Liver (tissue), 10 donors: ENCODE measurements around the gene TTYH1. TPM values are rescaled to one million over a fixed set of nuclear protein-coding genes. Genes with fewer than 3 reads are reported as not detected.

Experiments used
- DNase-seq: peaks from one replicate; pipeline ENCODE4 v3.0.0-alpha.2; 2017; ENCODE audit warnings: low spot score
- H3K27ac ChIP-seq, 2 donors: one replicate each; pipeline ENCODE4 v1.7.0; 2013; ENCODE audit warnings: inconsistent platforms in 2 of 2, low read length in 2 of 2, control low read depth in 1 of 2, low read depth in 1 of 2, mild to moderate bottlenecking in 1 of 2
- H3K27me3 ChIP-seq, 4 donors: one replicate each; pipeline versions ENCODE4 v1.6.1 to v1.7.0; 2013; ENCODE audit warnings: low read length in 3 of 4, inconsistent platforms in 1 of 4, mild to moderate bottlenecking in 1 of 4, moderate library complexity in 1 of 4; ENCODE audit not compliant: control insufficient read depth in 4 of 4, insufficient read depth in 4 of 4
- H3K36me3 ChIP-seq, 4 donors: one replicate each; pipeline versions ENCODE4 v1.6.1 to v1.7.0; 2013; ENCODE audit warnings: low read length in 3 of 4, mild to moderate bottlenecking in 3 of 4, low read depth in 1 of 4, moderate library complexity in 1 of 4; ENCODE audit not compliant: control insufficient read depth in 4 of 4, insufficient read depth in 3 of 4
- H3K4me1 ChIP-seq, 4 donors: one replicate each; pipeline versions ENCODE4 v1.6.1 to v1.7.0; 2013; ENCODE audit warnings: low read length in 3 of 4, mild to moderate bottlenecking in 3 of 4, moderate library complexity in 1 of 4; ENCODE audit not compliant: control insufficient read depth in 4 of 4, insufficient read depth in 4 of 4
- H3K4me3 ChIP-seq, 3 donors: one replicate each; pipeline versions ENCODE4 v1.6.1 to v1.7.0; 2013; ENCODE audit warnings: low read length in 3 of 3, control low read depth in 1 of 3, low read depth in 1 of 3, mild to moderate bottlenecking in 1 of 3
- H3K9ac ChIP-seq, 2 donors: one replicate each; pipeline ENCODE4 v1.7.0; 2013; ENCODE audit warnings: low read length in 2 of 2, mild to moderate bottlenecking in 2 of 2, moderate library complexity in 2 of 2, control low read depth in 1 of 2, low read depth in 1 of 2
- H3K9me3 ChIP-seq, 4 donors: one replicate each; pipeline versions ENCODE4 v1.6.1 to v1.7.0; 2013; ENCODE audit warnings: low read length in 3 of 4; ENCODE audit not compliant: control insufficient read depth in 4 of 4
- CTCF ChIP-seq: fragments of 150-350 bp; IDR thresholded peaks from 2 replicates; pipeline ENCODE4 v1.5.1; 2017; ENCODE audit warnings: improper control_type of control experiment, low read depth, low read length; ENCODE audit not compliant: missing input control
- EGR1 ChIP-seq, 2 donors: IDR thresholded peaks; 2 replicates each; pipeline ENCODE4 v1.6.1; 2016 to 2018; ENCODE audit warnings: antibody characterized with exemption in 2 of 2, low read depth in 2 of 2
- FOXA1 ChIP-seq: IDR thresholded peaks from 2 replicates; pipeline ENCODE4 v1.6.1; 2016; ENCODE audit warnings: antibody characterized with exemption
- FOXA2 ChIP-seq: IDR thresholded peaks from 2 replicates; pipeline ENCODE4 v1.6.1; 2016; ENCODE audit warnings: antibody characterized with exemption
- GABPA ChIP-seq, 2 donors: IDR thresholded peaks in 1 of 2; conservative IDR thresholded peaks in 1 of 2; 2 replicates each; pipeline ENCODE4 v1.6.1; 2016; ENCODE audit warnings: antibody characterized with exemption in 2 of 2, mild to moderate bottlenecking in 1 of 2, moderate library complexity in 1 of 2
- HNF4A ChIP-seq, 2 donors: conservative IDR thresholded peaks; 2 replicates each; pipeline ENCODE4 v1.6.1; 2016; ENCODE audit warnings: antibody characterized with exemption in 2 of 2, mild to moderate bottlenecking in 2 of 2
- HNF4G ChIP-seq: IDR thresholded peaks from 2 replicates; pipeline ENCODE4 v1.6.1; 2016; ENCODE audit warnings: antibody characterized with exemption
- JUND ChIP-seq, 2 donors: IDR thresholded peaks; 2 replicates each; pipeline ENCODE4 v1.6.1; 2016; ENCODE audit warnings: antibody characterized with exemption in 2 of 2
- MAX ChIP-seq: IDR thresholded peaks from 2 replicates; pipeline ENCODE4 v1.6.1; 2016; ENCODE audit warnings: antibody characterized with exemption
- NR2F2 ChIP-seq: IDR thresholded peaks from 2 replicates; pipeline ENCODE4 v1.6.1; 2016; ENCODE audit warnings: antibody characterized with exemption
- REST ChIP-seq: IDR thresholded peaks from 2 replicates; pipeline ENCODE4 v1.6.1; 2016; ENCODE audit warnings: antibody characterized with exemption, mild to moderate bottlenecking
- SP1 ChIP-seq: IDR thresholded peaks from 2 replicates; pipeline ENCODE4 v1.6.1; 2018; ENCODE audit warnings: antibody characterized with exemption, mild to moderate bottlenecking
- TAF1 ChIP-seq: conservative IDR thresholded peaks from 2 replicates; pipeline ENCODE4 v1.6.1; 2016; ENCODE audit warnings: antibody characterized with exemption, mild to moderate bottlenecking
- YY1 ChIP-seq: IDR thresholded peaks from 2 replicates; pipeline ENCODE4 v1.6.1; 2016; ENCODE audit warnings: antibody characterized with exemption, mild to moderate bottlenecking
- ZBTB33 ChIP-seq: IDR thresholded peaks from 2 replicates; pipeline ENCODE4 v1.6.1; 2016; ENCODE audit warnings: antibody characterized with exemption
- WGBS: extraction: QIAGEN DNeasy Blood & Tissue Kit; methylation state at CpG from one replicate; pipeline ENCODE4 v1.1.7; 2013; 5-methylcytosine and 5-hydroxymethylcytosine counted together
- polyA plus RNA-seq, 2 donors: library from polyadenylated mRNA; stranded (reverse) in 1 of 2; unstranded in 1 of 2; fragments of 200-250 nt in 1 of 2; fragments of >200 nt in 1 of 2; fragmentation: Nextera tagmentation in 1 of 2; extraction: Ambion mirVana in 1 of 2; gene quantifications; one replicate each; pipeline versions ENCODE4 v1.2.1 to v1.2.3, GENCODE V29; 2013 to 2015
- small RNA-seq: library from RNA; depleted of rRNA; stranded (forward); fragments of <200 nt; gene quantifications from one replicate; pipeline ENCODE3, GENCODE V24; 2014
- total RNA-seq, 2 donors: library from RNA; depleted of rRNA; stranded (reverse); fragments of >200 nt; gene quantifications; one replicate each; pipeline ENCODE4 v1.2.3, GENCODE V29; 2014
- TF ChIP-seq, protein P1 (sequence below): IDR thresholded peaks from 2 replicates; pipeline ENCODE4 v1.6.1; 2016; ENCODE audit warnings: antibody characterized with exemption
- donor health status: healthy.
- donor health status: healthy.
- donor health status: healthy.
- donor health status: healthy.
- donor health status: healthy.

TTYH1 gene
- total and polyA plus RNA-seq, 4 donors = 0.28 to 1.1 (median 0.61) TPM

GRCh38 chr19:54485851-54486250 is 70.6 kb downstream of the TTYH1 start:
- Histone ChIP-seq H3K4me1 (no peaks in the 10 kb centered on the region), H3K4me3 (no peak overlapping the region), H3K9me3 (no peaks in the 10 kb centered on the region), H3K27me3 (peaks cover 0 to 4% (median 2%) of the 10 kb centered on the region in 4 donors), H3K9ac (no peak overlapping the region), H3K36me3 (no peaks in the 10 kb centered on the region), H3K27ac (no peak overlapping the region)
- DNase-seq = no peak
- TF ChIP-seq CTCF (no peak), HNF4A (conservative IDR thresholded peaks at IDR 0.05) (no peak), TAF1 (no peak), NR2F2 (no peak), EGR1 (IDR thresholded peaks at IDR 0.05; ENCODE audit: low read depth in 2 of 2) (no peak), HNF4G (no peak), REST (no peak), ZBTB33 (no peak), FOXA1 (no peak), SP1 (no peak), JUND (IDR thresholded peaks at IDR 0.05) (no peak), FOXA2 (no peak), GABPA (IDR thresholded peaks at IDR 0.05 in 1 of 2, conservative IDR thresholded peaks at IDR 0.05 in 1 of 2) (no peak), MAX (no peak), YY1 (no peak)
- TF ChIP-seq, protein P1, sequence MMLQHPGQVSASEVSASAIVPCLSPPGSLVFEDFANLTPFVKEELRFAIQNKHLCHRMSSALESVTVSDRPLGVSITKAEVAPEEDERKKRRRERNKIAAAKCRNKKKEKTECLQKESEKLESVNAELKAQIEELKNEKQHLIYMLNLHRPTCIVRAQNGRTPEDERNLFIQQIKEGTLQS = no peak
- 71% methylated on average over 5 of the region's 5 CpGs for whole genome bisulfite sequencing

Small RNA genes lying within 50 kb of the gene (small RNA-seq; reads per million reads assigned to genes)
- gene AC245884.3 = not detected

Other genes with a start within 250 kb of the TTYH1 start
- gene TMC4, start 242.3 kb upstream of the TTYH1 start, total RNA-seq = 1 to 10 TPM in 1 of 2 donors, under 1 TPM in 1; 0.23 to 1.8 TPM
- 1 to 10 TPM in 1 of 2 donors, under 1 TPM in 1; 0.92 to 2.4 TPM for gene TMC4, start 242.3 kb upstream of the TTYH1 start, polyA plus RNA-seq
- 10 to 100 TPM; 10.3 to 10.6 TPM for gene MBOAT7, start 225.9 kb upstream of the TTYH1 start, total RNA-seq
- 10 to 100 TPM; 19.3 to 31.5 TPM for gene MBOAT7, start 225.9 kb upstream of the TTYH1 start, polyA plus RNA-seq
- 10 to 100 TPM; 21.8 to 37.9 TPM for gene TSEN34, start 224.2 kb upstream of the TTYH1 start, total RNA-seq
- 10 to 100 TPM; 15.5 to 27.4 TPM for gene TSEN34, start 224.2 kb upstream of the TTYH1 start, polyA plus RNA-seq
- 1,000 to 10,000 TPM in 1 of 2 donors, 100 to 1,000 TPM in 1; 745 to 1,462 TPM for gene RPS9, start 214.6 kb upstream of the TTYH1 start, total RNA-seq
- 1,000 to 10,000 TPM in 1 of 2 donors, 100 to 1,000 TPM in 1; 290 to 1,080 TPM for gene RPS9, start 214.6 kb upstream of the TTYH1 start, polyA plus RNA-seq
- 10 to 100 TPM in 1 of 2 donors, 1 to 10 TPM in 1; 2.5 to 10.5 TPM for gene LILRB3, start 192.5 kb upstream of the TTYH1 start, total RNA-seq
- gene LILRB3, start 192.5 kb upstream of the TTYH1 start, polyA plus RNA-seq = 1 to 10 TPM; 2.2 to 4.2 TPM
- 1 to 10 TPM; 1.4 to 2.8 TPM for gene LILRA6, start 172.7 kb upstream of the TTYH1 start, total RNA-seq
- gene LILRA6, start 172.7 kb upstream of the TTYH1 start, polyA plus RNA-seq = 1 to 10 TPM; 1.0 to 1.9 TPM
- gene LILRB5, start 158.2 kb upstream of the TTYH1 start, total RNA-seq = 1 to 10 TPM; 5.4 to 7.1 TPM
- 10 to 100 TPM in 1 of 2 donors, 1 to 10 TPM in 1; 5.1 to 10.8 TPM for gene LILRB5, start 158.2 kb upstream of the TTYH1 start, polyA plus RNA-seq
- gene LILRB2, start 134.4 kb upstream of the TTYH1 start, total RNA-seq = 1 to 10 TPM; 4.6 to 5.7 TPM
- 1 to 10 TPM; 2.2 to 6.1 TPM for gene LILRB2, start 134.4 kb upstream of the TTYH1 start, polyA plus RNA-seq
- 1 to 10 TPM; 6.4 to 8.7 TPM for gene LILRA5, start 102.3 kb upstream of the TTYH1 start, total RNA-seq
- gene LILRA5, start 102.3 kb upstream of the TTYH1 start, polyA plus RNA-seq = 1 to 10 TPM in 1 of 2 donors, under 1 TPM in 1; 0.58 to 2.8 TPM
- under 1 TPM; 0.08 to 0.23 TPM for gene LILRA4, start 76.3 kb upstream of the TTYH1 start, total RNA-seq
- under 1 TPM; 0.06 to 0.33 TPM for gene LILRA4, start 76.3 kb upstream of the TTYH1 start, polyA plus RNA-seq
- gene LAIR1, start 50.5 kb upstream of the TTYH1 start, total RNA-seq = 10 to 100 TPM in 1 of 2 donors, 1 to 10 TPM in 1; 4.5 to 16.3 TPM
- 1 to 10 TPM; 1.2 to 5.1 TPM for gene LAIR1, start 50.5 kb upstream of the TTYH1 start, polyA plus RNA-seq
- 10 to 100 TPM; 16.0 to 46.7 TPM for gene LENG8, start 33.7 kb downstream of the TTYH1 start, total RNA-seq
- gene LENG8, start 33.7 kb downstream of the TTYH1 start, polyA plus RNA-seq = 10 to 100 TPM in 1 of 2 donors, 1 to 10 TPM in 1; 6.9 to 21.4 TPM
- 1 to 10 TPM; 1.3 to 6.9 TPM for gene LENG9, start 48.3 kb downstream of the TTYH1 start, total RNA-seq
- 1 to 10 TPM in 1 of 2 donors, under 1 TPM in 1; 0.19 to 2.6 TPM for gene LENG9, start 48.3 kb downstream of the TTYH1 start, polyA plus RNA-seq
- under 1 TPM; 0.28 to 0.84 TPM for gene CDC42EP5, start 57.8 kb downstream of the TTYH1 start, total RNA-seq
- gene CDC42EP5, start 57.8 kb downstream of the TTYH1 start, polyA plus RNA-seq = 1 to 10 TPM in 1 of 2 donors, not detected in 1; 2.2 TPM
- gene LAIR2, start 87.4 kb downstream of the TTYH1 start, total RNA-seq = under 1 TPM in 1 of 2 donors, not detected in 1; 0.19 TPM
- gene LAIR2, start 87.4 kb downstream of the TTYH1 start, polyA plus RNA-seq = under 1 TPM in 1 of 2 donors, not detected in 1; 0.24 TPM
- gene LILRA2, start 158.3 kb downstream of the TTYH1 start, total RNA-seq = 1 to 10 TPM; 3.1 to 8.2 TPM
- 1 to 10 TPM; 1.3 to 5.2 TPM for gene LILRA2, start 158.3 kb downstream of the TTYH1 start, polyA plus RNA-seq
- gene LILRA1, start 178.2 kb downstream of the TTYH1 start, total RNA-seq = 1 to 10 TPM; 1.4 to 2.1 TPM
- 1 to 10 TPM in 1 of 2 donors, under 1 TPM in 1; 0.43 to 1.1 TPM for gene LILRA1, start 178.2 kb downstream of the TTYH1 start, polyA plus RNA-seq
- gene LILRB1, start 215.0 kb downstream of the TTYH1 start, total RNA-seq = 10 to 100 TPM in 1 of 2 donors, 1 to 10 TPM in 1; 5.1 to 10.6 TPM
- gene LILRB1, start 215.0 kb downstream of the TTYH1 start, polyA plus RNA-seq = 1 to 10 TPM; 1.3 to 4.6 TPM
- 1 to 10 TPM; 2.6 to 5.0 TPM for gene LILRB4, start 247.5 kb downstream of the TTYH1 start, total RNA-seq
- gene LILRB4, start 247.5 kb downstream of the TTYH1 start, polyA plus RNA-seq = 1 to 10 TPM; 1.9 to 4.2 TPM